HepG2 (cell line): Measurements from ENCODE around the gene ERFL. TPM values are rescaled to one million over a fixed set of nuclear protein-coding genes. Genes with fewer than 3 reads are reported as not detected.

Experiments used
- ATAD3A ChIP-seq: sonication (generic); formaldehyde crosslinking; IDR thresholded peaks from 2 replicates; pipeline ENCODE4 v1.4.0; 2020; ENCODE audit warnings: missing genetic modification reagents
- CBX5 ChIP-seq: sonication (generic); formaldehyde crosslinking; IDR thresholded peaks from 2 replicates; pipeline ENCODE4 v1.4.0; 2020; ENCODE audit warnings: missing genetic modification reagents, borderline replicate concordance
- GATAD2A ChIP-seq: IDR thresholded peaks from 2 replicates; pipeline ENCODE4 v1.6.1; 2016
- HCFC1 ChIP-seq: fragments of 150-350 bp; IDR thresholded peaks from 2 replicates; pipeline ENCODE4 v1.6.1; 2014; ENCODE audit warnings: low read depth, low read length
- IRF2 ChIP-seq: IDR thresholded peaks from 2 replicates; pipeline ENCODE4 v1.6.1; 2018; ENCODE audit warnings: missing genetic modification reagents, missing compliant biosample characterization
- KLF13 ChIP-seq: sonication (generic); formaldehyde crosslinking; IDR thresholded peaks from 2 replicates; pipeline ENCODE4 v1.4.0; 2020; ENCODE audit warnings: mild to moderate bottlenecking, missing genetic modification reagents
- MXD1 ChIP-seq: sonication (generic); formaldehyde crosslinking; IDR thresholded peaks from 2 replicates; pipeline ENCODE4 v1.4.0; 2020; ENCODE audit warnings: mild to moderate bottlenecking, missing genetic modification reagents
- PRDM10 ChIP-seq: sonication (generic); formaldehyde crosslinking; IDR thresholded peaks from 2 replicates; pipeline ENCODE4 v1.4.0; 2020; ENCODE audit warnings: low read depth, missing genetic modification reagents
- SMAD1 ChIP-seq: sonication (generic); formaldehyde crosslinking; IDR thresholded peaks from 2 replicates; pipeline ENCODE4 v1.4.0; 2020; ENCODE audit warnings: missing genetic modification reagents, low read depth, mild to moderate bottlenecking, borderline replicate concordance
- SOX13 ChIP-seq, 3 experiments: fragments of 450-650 bp in 1 of 3; sonication (generic) in 1 of 3; formaldehyde crosslinking in 1 of 3; IDR thresholded peaks in 2 of 3; conservative IDR thresholded peaks in 1 of 3; 2 replicates each; pipeline versions ENCODE4 v1.5.0 to v1.6.1; 2016 to 2020; ENCODE audit warnings: antibody characterized with exemption in 1 of 3, mild to moderate bottlenecking in 1 of 3, missing compliant biosample characterization in 1 of 3, missing genetic modification reagents in 1 of 3, moderate library complexity in 1 of 3
- TBX3 ChIP-seq: fragments of 450-650 bp; IDR thresholded peaks from 2 replicates; pipeline ENCODE4 v1.6.1; 2017; ENCODE audit warnings: antibody characterized with exemption, mild to moderate bottlenecking, inconsistent platforms, borderline replicate concordance
- U2AF2 ChIP-seq: fragments of 200-400 bp; formaldehyde crosslinking; IDR thresholded peaks from 2 replicates; pipeline ENCODE4 v1.6.1; 2017; ENCODE audit warnings: low read depth, mild to moderate bottlenecking, low read length
- ZBED4 ChIP-seq: sonication (generic); formaldehyde crosslinking; IDR thresholded peaks from 2 replicates; pipeline ENCODE4 v1.4.0; 2020; ENCODE audit warnings: missing genetic modification reagents, borderline replicate concordance
- ZBTB33 ChIP-seq: sonication (generic); formaldehyde crosslinking; IDR thresholded peaks from 2 replicates; pipeline ENCODE4 v1.4.0; 2020; ENCODE audit warnings: missing genetic modification reagents
- ZNF503 ChIP-seq: sonication (generic); formaldehyde crosslinking; IDR thresholded peaks from 2 replicates; pipeline ENCODE4 v1.4.0; 2020; ENCODE audit warnings: missing genetic modification reagents
- polyA plus RNA-seq, 8 experiments: library from polyadenylated mRNA; depleted of rRNA in 3 of 8; stranded (reverse) in 7 of 8; unstranded in 1 of 8; fragments of >200 nt; fragmentation: Illumina TruSeq in 4 of 8; extraction: Trizol in 4 of 8; gene quantifications; 2 replicates each; pipeline versions ENCODE4 v1.2.1 to v1.2.3, GENCODE V29; 2011 to 2016; ENCODE audit warnings: low read depth in 4 of 8, missing spikeins in 1 of 8, mixed read lengths in 1 of 8; ENCODE audit not compliant: insufficient read depth in 1 of 8
- total RNA-seq, 5 experiments: library from RNA; depleted of rRNA; stranded (reverse); fragments of >200 nt; fragmentation: Illumina TruSeq; extraction: Trizol; gene quantifications; 2 replicates each; pipeline ENCODE4 v1.2.3, GENCODE V29; 2016; ENCODE audit warnings: low read depth in 1 of 5

Gene ERFL
- total and polyA plus RNA-seq, 2 of the 13 experiments (the other 11 are each of a cell fraction or from before 2014, with no cell fraction given): not detected

GRCh38 chr19:41887711-41888382, 40.4 kb downstream of the ERFL start (continued):
- peak; percentile 53; the same call in 1 of the 2 replicates for TF ChIP-seq CBX5 (CRISPR knock-in tag)
- peak; percentile 73; the same call in 1 of the 2 replicates for TF ChIP-seq PRDM10 (CRISPR knock-in tag)
- TF ChIP-seq ATAD3A: no peak
- 0 out of 2 replicates have a peak, but pooled peaks have one; percentile 20 for TF ChIP-seq U2AF2
- TF ChIP-seq ZNF503 (CRISPR knock-in tag): peak; percentile 78; the same call in 1 of the 2 replicates
- peak; percentile 98 for TF ChIP-seq TBX3
- peak; percentile 55; the same call in 1 of the 2 replicates for TF ChIP-seq ZBTB33
- TF ChIP-seq GATAD2A (CRISPR knock-in tag): peak; percentile 81
- TF ChIP-seq ZBED4 (CRISPR knock-in tag): peak; percentile 75; the same call in 1 of the 2 replicates
- TF ChIP-seq SMAD1 (CRISPR knock-in tag): no peak
- no peak for TF ChIP-seq SOX13 (IDR thresholded peaks at IDR 0.05)
- peak in 1 of 2 experiments; percentile 78; a peak in 2 of 4 replicates for TF ChIP-seq SOX13 (CRISPR knock-in tag; conservative IDR thresholded peaks at IDR 0.05 in 1 of 2, IDR thresholded peaks at IDR 0.05 in 1 of 2)
- no peak for TF ChIP-seq KLF13 (CRISPR knock-in tag)
- TF ChIP-seq HCFC1: no peak
- TF ChIP-seq MXD1 (CRISPR knock-in tag): peak; percentile 30; the same call in 1 of the 2 replicates
- peak; percentile 60; the same call in 1 of the 2 replicates for TF ChIP-seq IRF2 (CRISPR knock-in tag)
